GM12875 (cell line): Measurements from ENCODE around the gene RAB43.
"Not testable (repeated sequence)": the region's sequence is repeated elsewhere in the genome, so short reads cannot be mapped to it uniquely, and the experiment has no call there.

Experiments used
- H3K4me3 ChIP-seq: one replicate; pipeline ENCODE4 v1.5.1; 2011; ENCODE audit warnings: low read depth, low read length, control low read depth
- TF ChIP-seq, protein P1 (sequence below): IDR thresholded peaks from 2 replicates; pipeline ENCODE4 v1.5.1; 2011; ENCODE audit warnings: low read depth, mild to moderate bottlenecking, control low read depth, inconsistent platforms, low read length, moderate library complexity, borderline replicate concordance; ENCODE audit not compliant: insufficient read depth

Gene RAB43

DNA sequence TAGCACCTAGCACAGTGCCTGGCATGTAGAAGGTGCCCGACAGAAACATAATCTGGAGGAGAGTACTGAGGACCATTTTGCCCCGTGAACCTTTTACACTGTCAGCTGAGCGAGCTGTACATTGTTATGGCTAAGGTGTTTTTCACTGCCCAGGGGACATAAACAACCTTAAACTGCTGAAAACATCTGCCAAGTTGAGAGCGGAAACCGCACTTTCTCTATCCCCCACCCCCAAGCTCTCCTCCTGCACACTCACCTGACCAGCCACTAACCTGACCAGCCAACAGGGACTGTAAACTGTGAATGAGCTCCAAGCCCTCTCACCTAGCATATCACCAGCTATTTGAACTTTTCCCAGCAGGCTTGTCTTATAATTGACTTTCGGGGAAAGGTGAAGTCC is 17.6 kb downstream of the RAB43 start:
- no peak overlapping the region for H3K4me3 ChIP-seq
- TF ChIP-seq, protein P1, sequence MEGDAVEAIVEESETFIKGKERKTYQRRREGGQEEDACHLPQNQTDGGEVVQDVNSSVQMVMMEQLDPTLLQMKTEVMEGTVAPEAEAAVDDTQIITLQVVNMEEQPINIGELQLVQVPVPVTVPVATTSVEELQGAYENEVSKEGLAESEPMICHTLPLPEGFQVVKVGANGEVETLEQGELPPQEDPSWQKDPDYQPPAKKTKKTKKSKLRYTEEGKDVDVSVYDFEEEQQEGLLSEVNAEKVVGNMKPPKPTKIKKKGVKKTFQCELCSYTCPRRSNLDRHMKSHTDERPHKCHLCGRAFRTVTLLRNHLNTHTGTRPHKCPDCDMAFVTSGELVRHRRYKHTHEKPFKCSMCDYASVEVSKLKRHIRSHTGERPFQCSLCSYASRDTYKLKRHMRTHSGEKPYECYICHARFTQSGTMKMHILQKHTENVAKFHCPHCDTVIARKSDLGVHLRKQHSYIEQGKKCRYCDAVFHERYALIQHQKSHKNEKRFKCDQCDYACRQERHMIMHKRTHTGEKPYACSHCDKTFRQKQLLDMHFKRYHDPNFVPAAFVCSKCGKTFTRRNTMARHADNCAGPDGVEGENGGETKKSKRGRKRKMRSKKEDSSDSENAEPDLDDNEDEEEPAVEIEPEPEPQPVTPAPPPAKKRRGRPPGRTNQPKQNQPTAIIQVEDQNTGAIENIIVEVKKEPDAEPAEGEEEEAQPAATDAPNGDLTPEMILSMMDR, result no peak

DNA sequence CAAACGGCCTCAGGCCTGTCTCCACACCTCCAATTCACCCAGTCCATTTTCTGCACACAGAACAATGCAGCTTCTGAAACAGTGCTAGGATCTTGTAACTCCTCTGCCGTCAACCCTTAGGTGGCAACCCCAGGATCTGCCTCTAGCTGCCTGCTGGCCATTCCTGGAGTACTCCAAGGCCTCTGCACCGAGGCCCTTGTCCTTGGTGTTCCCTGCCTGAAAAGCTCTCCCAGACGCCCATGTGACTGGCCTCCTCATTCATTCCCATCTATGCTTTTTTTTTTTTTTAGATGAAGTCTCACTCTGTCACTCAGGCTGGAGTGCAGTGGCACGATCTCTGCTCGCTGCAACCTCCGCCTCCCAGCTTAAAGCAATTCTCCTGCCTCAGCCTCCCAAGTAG is 18.3 kb downstream of the RAB43 start:
- H3K4me3 ChIP-seq, result no peak overlapping the region
- TF ChIP-seq, protein P1, result no peak

DNA sequence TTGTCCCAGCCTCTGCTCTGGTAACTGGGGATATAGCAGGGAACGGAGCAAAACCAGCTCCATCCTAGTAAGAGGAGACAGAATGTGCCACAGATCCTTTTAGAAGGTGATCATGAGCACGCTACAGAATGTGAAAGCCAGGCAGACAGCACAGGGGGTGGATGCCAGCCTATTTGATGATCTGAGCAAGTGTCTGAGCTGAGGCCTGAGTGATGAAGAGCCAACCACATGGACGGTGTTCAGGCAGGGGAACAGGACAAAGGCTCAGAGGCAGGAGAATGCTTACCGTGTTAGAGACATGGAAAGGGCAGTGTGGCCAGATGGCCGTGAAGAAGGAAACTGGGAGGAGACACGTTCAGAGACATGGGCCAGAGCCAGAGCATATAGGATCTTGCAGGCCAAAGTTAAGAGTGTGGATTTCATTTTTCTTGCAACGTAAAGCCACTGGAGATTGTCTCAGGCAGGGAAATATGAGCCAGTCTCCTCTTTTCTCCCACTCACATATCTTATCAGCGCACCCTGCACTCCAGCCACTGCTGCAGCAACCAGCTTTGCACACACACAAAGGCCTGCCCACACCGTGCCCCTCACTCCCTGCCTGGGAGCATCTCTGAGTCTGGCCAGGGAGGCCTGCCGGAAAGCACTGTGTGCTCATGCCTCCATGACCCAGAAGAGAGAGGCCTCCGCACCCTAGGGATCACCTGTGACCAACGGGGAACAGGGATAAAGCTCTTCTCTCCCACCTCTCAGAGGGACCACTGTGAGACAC is 20.1 kb downstream of the RAB43 start:
- H3K4me3 ChIP-seq, result no peak overlapping the region
- TF ChIP-seq, protein P1, result no peak

DNA sequence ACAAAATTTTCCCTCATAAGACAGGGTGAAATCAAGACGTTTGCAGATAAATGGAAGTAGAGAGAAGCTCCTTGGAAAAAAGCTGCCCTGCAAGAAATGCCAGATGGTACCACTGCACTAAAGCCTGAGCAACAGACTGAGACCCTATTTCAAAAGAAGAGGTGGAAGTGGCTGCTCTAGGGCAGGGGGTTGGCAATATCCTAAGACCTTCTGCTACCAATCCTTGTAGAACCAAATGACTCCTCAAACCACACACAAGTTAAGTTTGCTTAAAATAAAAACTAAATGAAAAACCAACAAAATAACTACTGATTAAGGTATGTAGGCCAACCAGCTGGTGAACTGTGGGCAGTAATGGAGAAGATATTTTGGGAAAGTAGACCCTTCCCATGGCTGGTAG is 21.3 kb downstream of the RAB43 start:
- H3K4me3 ChIP-seq, result no peak overlapping the region
- TF ChIP-seq, protein P1, result no peak

DNA sequence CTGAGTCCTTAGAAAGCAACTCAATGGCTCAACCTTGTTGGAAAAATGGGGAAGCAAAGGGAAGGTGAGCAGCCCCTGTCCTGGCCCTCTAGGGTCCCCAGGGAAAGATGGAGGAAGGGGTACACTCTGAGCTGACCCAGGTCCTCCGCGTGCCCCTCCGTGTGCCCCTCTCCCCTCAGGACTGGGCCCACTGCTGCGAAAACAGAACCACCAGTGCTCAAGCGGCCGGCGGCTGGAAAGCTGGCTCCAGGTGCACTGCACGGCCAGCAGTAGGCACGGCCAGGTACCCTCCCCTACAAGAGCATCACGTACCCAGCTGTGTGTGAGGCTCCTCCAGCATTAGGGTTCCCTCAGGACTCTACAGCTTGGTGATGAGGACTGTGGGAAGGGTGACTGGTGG is 26.3 kb downstream of the RAB43 start:
- TF ChIP-seq, protein P1, result no peak

DNA sequence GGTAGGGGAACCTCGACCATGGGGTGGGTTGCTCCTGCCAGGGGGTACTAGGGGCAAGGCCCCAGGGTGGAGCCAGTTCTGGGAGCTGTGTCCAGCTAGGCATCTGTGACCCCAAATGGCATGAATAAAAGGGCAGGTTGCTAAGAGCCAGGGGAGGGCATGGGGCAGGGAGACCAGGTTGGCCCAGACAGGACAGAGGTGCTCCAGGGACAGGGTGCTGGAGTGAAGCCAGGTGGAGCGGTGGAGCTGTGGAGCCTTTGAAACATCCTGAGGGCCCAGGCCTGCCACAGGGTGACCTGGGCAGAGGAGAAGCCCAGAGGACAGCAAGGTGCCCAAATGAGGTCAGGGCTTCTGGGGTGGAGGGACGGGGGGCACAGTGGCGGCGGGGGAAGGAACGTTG is 33.3 kb downstream of the RAB43 start:
- H3K4me3 ChIP-seq, result not testable (repeated sequence)

More for the DNA sequence above, 26.3 kb downstream of the RAB43 start:
- no peak overlapping the region for H3K4me3 ChIP-seq

DNA sequence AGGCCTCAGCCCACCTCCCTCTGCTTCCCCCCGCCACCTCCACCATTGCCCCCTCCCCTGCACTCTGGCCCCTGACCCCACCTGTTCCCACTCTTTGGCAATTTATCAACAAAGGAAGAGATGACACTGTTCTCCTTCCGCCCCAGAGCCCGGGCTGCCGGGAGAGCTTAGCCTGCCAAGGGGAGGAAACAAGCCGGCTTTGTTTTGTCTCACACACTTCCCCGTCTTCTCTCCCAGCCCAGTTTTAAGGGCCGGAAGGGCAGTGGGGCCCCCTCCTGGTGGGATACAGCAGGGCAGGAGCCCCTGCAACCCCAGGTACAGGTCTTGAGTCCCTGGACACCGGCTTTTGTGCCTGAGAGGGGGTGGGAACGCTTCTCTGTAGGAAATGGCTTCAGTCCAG is 33.7 kb downstream of the RAB43 start:
- not testable (repeated sequence) for H3K4me3 ChIP-seq

DNA sequence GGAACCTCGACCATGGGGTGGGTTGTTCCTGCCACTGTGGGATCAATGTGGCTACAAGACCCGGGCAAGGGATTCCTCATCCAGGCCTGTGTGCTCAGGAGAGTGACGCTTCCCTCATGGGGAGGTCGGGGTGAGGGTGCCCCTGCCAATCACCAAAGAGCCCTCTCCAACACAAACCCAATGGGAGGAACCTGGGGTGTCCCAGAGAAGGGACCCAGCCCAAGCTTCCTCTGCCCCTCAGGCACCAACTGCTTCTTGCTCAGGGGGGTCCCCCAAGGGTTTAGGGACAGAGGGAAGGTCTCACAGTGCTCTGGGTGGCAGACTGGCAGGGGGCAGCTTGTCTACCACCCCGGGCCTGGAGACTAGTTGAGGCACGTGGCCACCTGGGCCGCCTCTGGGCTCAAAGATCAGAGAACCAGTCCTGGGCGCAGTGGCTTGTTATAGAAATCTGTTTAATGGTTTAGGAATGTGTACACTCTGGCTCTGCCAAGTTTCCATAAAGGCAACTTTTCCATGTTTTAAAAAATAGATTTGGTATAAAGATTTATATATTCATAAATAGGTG is 34.4 kb downstream of the RAB43 start:
- no peak overlapping the region for H3K4me3 ChIP-seq
- TF ChIP-seq, protein P1, result no peak
